ENCODE measurements around the gene TBC1D14.

- no peak for TF ChIP-seq CTCF (IDR thresholded peaks at IDR 0.05)
- no peak for TF ChIP-seq POLR2A (IDR thresholded peaks at IDR 0.05)
Observed at GRCh38 chr4:7048642-7049041, 139.0 kb downstream of the TBC1D14 start.

Measured in right lobe of liver (tissue), 4 donors.